Endothelial cell of umbilical vein (primary cell): ENCODE measurements around the gene DSG4. TPM values are rescaled to one million over a fixed set of nuclear protein-coding genes. Genes with fewer than 3 reads are reported as not detected.
A peak's percentile ranks its signal among the peaks of the same experiment; 100 is the strongest.

Source experiments
- BruUV-seq: library from RNA; stranded (reverse); fragments of 400-500 nt; replicated peaks from 2 replicates; lab custom pipeline; 2021; lab: Mats Ljungman, UMichigan
- CTCF ChIA-PET: fragments of 300-600, 350-600 bp; sonication (Branson Sonifier 250); formaldehyde crosslinking; loops from one replicate; lab custom pipeline; 2021; ENCODE audit warnings: antibody characterized with exemption, inconsistent platforms; lab: Charles Lee
- POLR2A ChIA-PET: fragments of 300-600, 350-600 bp; sonication (Branson Sonifier 250); formaldehyde crosslinking; loops from one replicate; lab custom pipeline; 2021; ENCODE audit warnings: antibody characterized with exemption, inconsistent platforms; lab: Charles Lee
- DNase-seq: peaks from one replicate; pipeline ENCODE4 v3.0.0-alpha.2; 2011; ENCODE audit warnings: low read depth, low spot score
- FAIRE-seq: peaks from 2 replicates; lab custom pipeline; 2011; peaks lifted over from hg19 to GRCh38; lab: Jason Lieb, UNC
- H2AFZ ChIP-seq: 2 replicates; pipeline ENCODE4 v1.6.0; 2012; ENCODE audit warnings: low read depth, low read length, control low read depth, inconsistent platforms
- H3K27ac ChIP-seq: 2 replicates; pipeline ENCODE4 v1.5.1; 2011; ENCODE audit warnings: low read depth, mild to moderate bottlenecking, control low read depth, low read length, moderate library complexity; ENCODE audit not compliant: insufficient read depth
- H3K27me3 ChIP-seq, 2 experiments: 2 replicates each; pipeline versions ENCODE4 v1.6.0 to v1.6.1; 2011; ENCODE audit warnings: low read length in 2 of 2, mixed read lengths in 1 of 2; ENCODE audit not compliant: control insufficient read depth in 2 of 2, insufficient read depth in 2 of 2
- H3K36me3 ChIP-seq, 2 experiments: 2 replicates in 1 of 2; 3 replicates in 1 of 2; pipeline ENCODE4 v1.5.1; 2011; ENCODE audit warnings: low read length in 2 of 2, mild to moderate bottlenecking in 1 of 2, moderate library complexity in 1 of 2; ENCODE audit not compliant: control insufficient read depth in 2 of 2, insufficient read depth in 2 of 2; ENCODE audit errors: extremely low read depth in 1 of 2
- H3K4me1 ChIP-seq: 3 replicates; pipeline ENCODE4 v1.5.1; 2011; ENCODE audit warnings: mild to moderate bottlenecking, low read length; ENCODE audit not compliant: control insufficient read depth, insufficient read depth; ENCODE audit errors: extremely low read depth
- H3K4me2 ChIP-seq: 2 replicates; pipeline ENCODE4 v1.6.1; 2011; ENCODE audit warnings: low read length, control low read depth, mixed read lengths; ENCODE audit not compliant: insufficient read depth
- H3K4me3 ChIP-seq, 3 experiments: fragments of 200-600 bp in 1 of 3; sonication (generic), shearing (Covaris generic) in 1 of 3; replicated peaks in 1 of 3; 2 replicates each; pipeline ENCODE4 v1.5.1; 2011 to 2016; ENCODE audit warnings: control low read depth in 3 of 3, low read length in 3 of 3, mild to moderate bottlenecking in 2 of 3, inconsistent platforms in 1 of 3, low read depth in 1 of 3, moderate library complexity in 1 of 3; ENCODE audit not compliant: insufficient read depth in 1 of 3
- H3K79me2 ChIP-seq: 2 replicates; pipeline ENCODE4 v1.6.0; 2012; ENCODE audit warnings: low read length, inconsistent platforms; ENCODE audit not compliant: control insufficient read depth, insufficient read depth
- H3K9ac ChIP-seq: replicated peaks from 2 replicates; pipeline ENCODE3; 2011; ENCODE audit warnings: low read length, control low read depth; ENCODE audit not compliant: insufficient read depth; ENCODE audit errors: extremely low read depth
- H3K9me1 ChIP-seq: replicated peaks from 3 replicates; pipeline ENCODE4 v1.6.0; 2011; ENCODE audit warnings: mild to moderate bottlenecking, low read length; ENCODE audit not compliant: control insufficient read depth, insufficient read depth; ENCODE audit errors: extremely low read depth
- H3K9me3 ChIP-seq: replicated peaks from 2 replicates; pipeline ENCODE4 v1.5.1; 2012; ENCODE audit warnings: low read length, inconsistent platforms; ENCODE audit not compliant: control insufficient read depth, insufficient read depth
- H4K20me1 ChIP-seq: replicated peaks from 2 replicates; pipeline ENCODE3; 2011; ENCODE audit warnings: mild to moderate bottlenecking, low read length; ENCODE audit not compliant: control insufficient read depth, insufficient read depth; ENCODE audit errors: extremely low read depth
- CTCF ChIP-seq, 2 donors: IDR thresholded peaks; 1 replicate in 1 of 2; 2 replicates in 1 of 2; pipeline ENCODE4 v1.5.1; 2011; ENCODE audit warnings: low read length in 2 of 2, mild to moderate bottlenecking in 2 of 2, moderate library complexity in 2 of 2, control low read depth in 1 of 2, inconsistent platforms in 1 of 2, low read depth in 1 of 2; ENCODE audit not compliant: insufficient read depth in 1 of 2; ENCODE audit errors: extremely low read depth in 1 of 2
- FOS ChIP-seq: IDR thresholded peaks from 2 replicates; pipeline ENCODE4 v1.6.1; 2011; ENCODE audit warnings: mild to moderate bottlenecking, low read length, moderate library complexity, borderline replicate concordance; ENCODE audit not compliant: insufficient read depth
- GATA2 ChIP-seq: IDR thresholded peaks from 2 replicates; pipeline ENCODE4 v1.7.0; 2011; ENCODE audit warnings: low read depth, mild to moderate bottlenecking, moderate library complexity, mixed read lengths, low read length; ENCODE audit not compliant: insufficient read length, insufficient read depth
- MYC ChIP-seq: IDR thresholded peaks from one replicate; pipeline ENCODE4 v1.6.1; 2011; ENCODE audit warnings: mild to moderate bottlenecking, low read depth, low read length
- POLR2A ChIP-seq: IDR thresholded peaks from 2 replicates; pipeline ENCODE4 v1.6.1; 2012; ENCODE audit warnings: low read depth, mild to moderate bottlenecking, control low read depth, low read length
- dilution Hi-C: fragments of 300-500 bp; cut with MboI; formaldehyde crosslinking; loops from one replicate; pipeline ENCODE4 v1.15.0; 2019; ENCODE audit warnings: low sequenced_read_pairs; ENCODE audit not compliant: extremely low pct_ligation_motif_present
- intact Hi-C: fragments of 100-400 bp; cut with micrococcal nuclease; formaldehyde crosslinking; loops from one replicate; pipeline ENCODE4 v1.10.0; 2022
- polyA plus RNA-seq, 4 experiments: library from polyadenylated mRNA; depleted of rRNA in 3 of 4; stranded (reverse) in 3 of 4; unstranded in 1 of 4; fragments of >200 nt; gene quantifications; 2 replicates each; pipeline versions ENCODE4 v1.2.1 to v1.2.3, GENCODE V29; 2011 to 2012; ENCODE audit warnings: missing spikeins in 1 of 4
- total RNA-seq: library from RNA; stranded (reverse); gene quantifications from 2 replicates; pipeline ENCODE4 v1.2.3, GENCODE V29; 2021

DSG4 gene
- total and polyA plus RNA-seq, 2 donors (not counting 3 experiments of a cell fraction or from before 2014, with no cell fraction given): not detected

- POLR2A ChIA-PET: no interaction called here
- Histone ChIP-seq H3K4me3 (no peak overlapping the region), H4K20me1 (peaks cover 2% of the 10 kb centered on the region), H3K36me3 (no peaks in the 10 kb centered on the region), H3K27me3 (no peaks in the 10 kb centered on the region), H3K79me2 (no peaks in the 10 kb centered on the region), H3K9me3 (no peaks in the 10 kb centered on the region), H3K9me1 (no peaks in the 10 kb centered on the region), H3K4me1 (no peaks in the 10 kb centered on the region), H3K27ac (no peak overlapping the region), H3K4me2 (no peak overlapping the region), H2AFZ (no peak overlapping the region), H3K9ac (no peak overlapping the region)
- intact Hi-C loops (no loop called here), dilution Hi-C loops (no loop called here)
- CTCF ChIA-PET: no interaction called here
- DNase-seq (no peak), FAIRE-seq (peak; percentile 28)
- BruUV-seq: no TSS peak
- peak; percentile 29 to 42 for TF ChIP-seq CTCF (IDR thresholded peaks at IDR 0.05; ENCODE audit: extremely low read depth in 1 of 2, insufficient read depth in 1 of 2, low read depth in 1 of 2, low read length in 2 of 2)
- no peak for TF ChIP-seq FOS
- no peak for TF ChIP-seq GATA2
- TF ChIP-seq MYC: no peak
Observed at GRCh38 chr18:31424383-31424988, 47.9 kb downstream of the DSG4 start.

GRCh38 chr18:31426021-31426420, 49.4 kb downstream of the DSG4 start:
- no peak for DNase-seq
- POLR2A ChIA-PET: no interaction called here

More at GRCh38 chr18:31426021-31426420, 49.4 kb downstream of the DSG4 start:
- Histone ChIP-seq H3K9me1 (no peaks in the 10 kb centered on the region), H4K20me1 (peaks cover 2% of the 10 kb centered on the region), H3K79me2 (no peaks in the 10 kb centered on the region), H3K4me3 (no peak overlapping the region), H3K4me2 (no peak overlapping the region), H3K9ac (no peak overlapping the region), H3K9me3 (no peaks in the 10 kb centered on the region), H3K27ac (no peak overlapping the region), H3K27me3 (no peaks in the 10 kb centered on the region), H3K4me1 (no peaks in the 10 kb centered on the region), H3K36me3 (no peaks in the 10 kb centered on the region), H2AFZ (no peak overlapping the region)
- FAIRE-seq: no peak
- CTCF ChIA-PET: no interaction called here
- TF ChIP-seq POLR2A (no peak), GATA2 (no peak)
- intact Hi-C loops: no loop called here
- dilution Hi-C loops: no loop called here
- BruUV-seq: no TSS peak
